BE2C (cell line): Measurements from ENCODE around the gene IFNA2.

Experiments
- DNase-seq: peaks from one replicate; pipeline ENCODE4 v3.0.0-alpha.2; 2020
- H3K27me3 ChIP-seq: fragments of 250-450 bp; sonication (Bioruptor Pico); 2 replicates; pipeline ENCODE4 v1.5.1; 2020; ENCODE audit warnings: mild to moderate bottlenecking
- H3K36me3 ChIP-seq: fragments of 250-450 bp; sonication (Bioruptor Pico); 2 replicates; pipeline ENCODE4 v1.5.1; 2020; ENCODE audit warnings: mild to moderate bottlenecking
- H3K4me1 ChIP-seq: fragments of 250-450 bp; sonication (Bioruptor Pico); 2 replicates; pipeline ENCODE4 v1.5.1; 2020
- H3K4me3 ChIP-seq: 2 replicates; pipeline ENCODE4 v1.5.1; 2011; ENCODE audit warnings: low read depth, low read length
- H3K9me3 ChIP-seq: fragments of 250-450 bp; sonication (Bioruptor Pico); 2 replicates; pipeline ENCODE4 v1.5.1; 2020
- TF ChIP-seq, protein P1 (sequence below): IDR thresholded peaks from 2 replicates; pipeline ENCODE4 v1.5.1; 2012; ENCODE audit warnings: mild to moderate bottlenecking, low read depth, low read length

IFNA2 gene

DNA sequence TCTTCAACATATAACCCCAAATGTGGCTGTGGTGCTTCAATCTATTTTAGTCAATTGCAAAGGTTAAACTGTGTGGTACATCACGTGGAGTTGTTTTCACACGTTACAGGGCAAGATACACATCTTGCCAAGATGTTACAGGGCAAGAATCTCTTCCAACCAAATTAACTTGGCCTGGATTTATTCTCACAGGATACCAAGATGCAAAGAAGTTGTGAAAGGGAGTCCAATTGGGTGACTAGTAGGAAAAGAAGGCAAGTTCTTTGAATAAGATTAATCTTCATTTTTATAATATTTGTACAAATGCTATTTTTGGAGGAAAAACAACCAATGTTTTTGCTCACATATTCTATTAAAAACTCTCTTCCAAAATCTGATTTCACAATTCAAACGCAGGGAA, 18.9 kb upstream of the IFNA2 start:
- Histone ChIP-seq H3K27me3 (peaks cover 34% of the 10 kb centered on the region), H3K9me3 (no peaks in the 10 kb centered on the region), H3K4me1 (no peaks in the 10 kb centered on the region; the same call in 1 of the 2 replicates), H3K36me3 (no peaks in the 10 kb centered on the region), H3K4me3 (no peak overlapping the region)
- no peak for DNase-seq
- TF ChIP-seq, protein P1, sequence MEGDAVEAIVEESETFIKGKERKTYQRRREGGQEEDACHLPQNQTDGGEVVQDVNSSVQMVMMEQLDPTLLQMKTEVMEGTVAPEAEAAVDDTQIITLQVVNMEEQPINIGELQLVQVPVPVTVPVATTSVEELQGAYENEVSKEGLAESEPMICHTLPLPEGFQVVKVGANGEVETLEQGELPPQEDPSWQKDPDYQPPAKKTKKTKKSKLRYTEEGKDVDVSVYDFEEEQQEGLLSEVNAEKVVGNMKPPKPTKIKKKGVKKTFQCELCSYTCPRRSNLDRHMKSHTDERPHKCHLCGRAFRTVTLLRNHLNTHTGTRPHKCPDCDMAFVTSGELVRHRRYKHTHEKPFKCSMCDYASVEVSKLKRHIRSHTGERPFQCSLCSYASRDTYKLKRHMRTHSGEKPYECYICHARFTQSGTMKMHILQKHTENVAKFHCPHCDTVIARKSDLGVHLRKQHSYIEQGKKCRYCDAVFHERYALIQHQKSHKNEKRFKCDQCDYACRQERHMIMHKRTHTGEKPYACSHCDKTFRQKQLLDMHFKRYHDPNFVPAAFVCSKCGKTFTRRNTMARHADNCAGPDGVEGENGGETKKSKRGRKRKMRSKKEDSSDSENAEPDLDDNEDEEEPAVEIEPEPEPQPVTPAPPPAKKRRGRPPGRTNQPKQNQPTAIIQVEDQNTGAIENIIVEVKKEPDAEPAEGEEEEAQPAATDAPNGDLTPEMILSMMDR: no peak

DNA sequence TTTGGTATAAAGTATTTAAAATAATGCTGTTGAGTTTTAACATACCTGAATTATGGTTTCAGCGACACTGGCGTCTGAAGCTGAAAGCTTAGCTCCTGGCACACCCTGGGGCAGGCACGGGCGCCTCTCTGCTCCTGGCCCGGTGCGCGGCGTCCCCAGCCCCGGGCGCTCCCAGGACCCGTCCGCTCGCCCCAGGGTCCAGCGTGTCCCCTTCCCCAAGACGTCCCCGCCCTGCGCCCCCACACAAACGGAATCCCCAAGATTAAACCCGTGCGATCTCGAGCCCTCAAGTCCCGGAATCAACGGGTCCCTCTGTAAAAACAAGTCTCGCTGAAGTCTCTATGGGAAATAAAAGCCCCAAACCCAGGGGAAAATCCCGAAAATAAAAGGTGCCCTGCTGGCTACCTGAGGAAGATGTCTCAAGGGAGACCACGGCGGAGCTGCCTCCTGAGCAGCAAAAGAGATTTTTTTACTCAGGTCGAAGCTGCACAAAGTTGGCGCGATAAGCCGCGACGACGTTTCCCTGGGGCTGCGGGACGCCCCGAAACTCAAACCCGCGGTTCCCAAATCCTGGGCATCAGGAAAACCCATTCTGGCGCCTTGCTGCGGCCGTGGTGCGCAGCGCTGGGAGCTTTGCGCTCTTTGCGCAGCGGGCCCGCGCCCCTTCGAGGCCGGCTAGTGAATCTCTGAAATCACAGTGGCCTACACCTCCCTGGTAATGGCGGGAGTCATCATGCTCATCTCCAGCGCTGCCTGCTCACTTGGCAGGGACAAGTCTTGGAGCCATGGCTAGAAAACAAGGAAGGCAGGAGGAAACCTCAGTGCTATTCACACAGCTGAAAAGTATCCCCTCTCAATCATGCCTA, 17.4 kb upstream of the IFNA2 start:
- Histone ChIP-seq H3K9me3 (no peaks in the 10 kb centered on the region), H3K27me3 (peaks cover 49% of the 10 kb centered on the region), H3K4me3 (no peak overlapping the region), H3K4me1 (no peaks in the 10 kb centered on the region; the same call in 1 of the 2 replicates), H3K36me3 (no peaks in the 10 kb centered on the region)
- DNase-seq: no peak
- TF ChIP-seq, protein P1: no peak

DNA sequence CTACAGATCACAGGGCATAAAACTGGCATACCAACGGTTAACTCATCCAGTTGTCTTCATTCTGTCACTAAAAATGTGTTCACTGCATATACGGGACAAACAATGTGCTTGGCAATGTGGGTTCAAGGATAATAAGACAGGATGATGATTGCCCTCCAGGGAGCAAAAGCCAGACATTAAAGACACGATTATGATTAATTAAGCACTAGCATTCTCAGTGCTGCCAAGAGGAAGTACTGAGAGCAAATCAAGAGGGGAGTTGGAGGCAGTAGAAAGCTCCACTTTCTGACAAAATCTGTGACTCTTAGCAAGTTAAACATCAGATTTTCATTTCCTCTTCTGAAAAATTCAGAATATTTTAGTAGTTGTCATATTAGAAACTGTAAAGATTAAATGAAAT, 14.8 kb upstream of the IFNA2 start:
- Histone ChIP-seq H3K27me3 (peaks cover 70% of the 10 kb centered on the region), H3K36me3 (no peaks in the 10 kb centered on the region), H3K4me1 (no peaks in the 10 kb centered on the region; the same call in 1 of the 2 replicates), H3K9me3 (no peaks in the 10 kb centered on the region), H3K4me3 (no peak overlapping the region)
- TF ChIP-seq, protein P1: no peak
- DNase-seq: no peak

DNA sequence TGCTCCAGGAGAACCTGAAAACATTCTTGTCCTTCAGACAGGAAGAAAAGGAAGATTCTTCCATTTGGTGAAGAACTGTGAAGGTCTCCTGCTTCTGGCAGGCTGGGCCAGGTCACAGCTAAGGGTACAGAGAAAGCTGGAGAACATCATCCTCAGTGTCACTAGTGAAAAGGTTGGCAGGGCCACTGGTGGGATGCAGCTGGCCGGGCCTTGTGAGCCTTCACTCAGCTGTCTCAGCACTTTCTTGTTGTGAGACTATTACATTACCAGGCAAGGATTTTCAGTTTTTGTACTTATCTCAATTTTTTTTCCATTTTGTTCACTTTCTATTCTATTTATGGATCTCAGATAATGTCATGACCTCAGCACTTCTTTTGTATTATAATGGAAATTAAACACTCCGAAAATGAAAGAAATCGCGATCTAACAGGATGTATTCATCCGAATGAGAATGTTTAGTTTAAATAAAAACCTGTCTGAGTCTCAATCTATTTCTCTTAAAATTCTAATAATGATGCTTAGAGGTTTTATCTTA, 13.8 kb upstream of the IFNA2 start:
- TF ChIP-seq, protein P1: no peak
- Histone ChIP-seq H3K4me3 (no peak overlapping the region), H3K4me1 (no peaks in the 10 kb centered on the region; the same call in 1 of the 2 replicates), H3K9me3 (no peaks in the 10 kb centered on the region), H3K27me3 (peaks cover 72% of the 10 kb centered on the region), H3K36me3 (no peaks in the 10 kb centered on the region)
- no peak for DNase-seq

DNA sequence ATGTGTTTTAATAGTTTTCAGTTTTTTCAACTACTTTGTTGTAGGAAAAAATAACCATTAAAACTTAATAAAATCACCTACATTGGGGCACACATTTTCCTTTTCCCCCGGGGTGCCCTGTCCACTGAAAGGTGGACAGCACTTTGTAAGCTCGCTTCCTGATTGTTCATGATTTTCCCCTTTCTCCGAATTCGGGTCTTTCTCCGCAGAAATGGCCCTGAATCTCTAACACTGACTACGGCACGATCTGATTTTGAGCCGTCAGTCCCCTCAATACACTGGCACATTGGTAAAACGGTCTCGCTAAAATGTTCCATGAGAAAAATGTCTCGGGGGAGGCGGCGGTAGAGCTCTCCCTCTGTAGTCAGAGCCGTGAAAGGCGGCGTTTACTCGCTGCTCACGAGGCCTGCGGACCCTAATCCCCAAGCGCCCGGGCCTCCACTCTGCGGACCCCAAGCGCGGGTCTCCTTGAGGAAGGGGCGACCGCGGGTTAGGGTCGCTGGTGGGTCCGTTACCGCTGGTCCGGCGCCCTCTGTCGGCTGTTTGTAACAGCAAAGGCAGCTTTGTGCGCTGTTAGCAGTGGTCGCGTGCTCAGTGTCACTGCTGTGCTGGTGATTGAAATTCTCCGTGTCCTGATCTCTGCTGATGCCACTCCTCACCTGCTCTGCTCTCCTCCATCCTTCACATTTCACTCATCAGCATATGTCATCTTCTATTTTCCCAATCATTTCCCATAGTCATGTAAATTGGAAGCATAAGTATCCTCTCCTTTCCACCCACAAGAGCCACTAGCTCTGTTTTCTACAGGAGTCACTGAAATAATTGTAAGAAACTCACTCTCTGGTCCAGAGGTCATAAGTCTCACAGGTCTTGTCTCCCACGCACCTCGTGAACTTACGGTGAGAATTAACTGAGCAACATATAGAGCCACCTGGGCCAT, 10.8 kb upstream of the IFNA2 start:
- peak; percentile 70 for DNase-seq
- Histone ChIP-seq H3K36me3 (no peaks in the 10 kb centered on the region), H3K9me3 (no peaks in the 10 kb centered on the region), H3K4me1 (no peaks in the 10 kb centered on the region), H3K4me3 (peak overlapping the region; percentile 47), H3K27me3 (peaks cover 76% of the 10 kb centered on the region)
- TF ChIP-seq, protein P1: peak; percentile 83
